SK-N-SH treated with all-trans-retinoic acid at 6 μM for 48 hours (cell line): ENCODE measurements around the gene THRAP3.

Source experiments
- ATAC-seq: fragments of 200-7000 bp; cut with Tn5 transposase; 3 replicates; pipeline ENCODE4 v1.9.1; 2020; ENCODE audit warnings: mild to moderate bottlenecking, moderate library complexity
- ARNTL ChIP-seq: fragments of 450-650 bp; formaldehyde crosslinking; IDR thresholded peaks from 2 replicates; pipeline ENCODE4 v1.5.0; 2020; ENCODE audit warnings: low read depth, mild to moderate bottlenecking, moderate library complexity, borderline replicate concordance
- CREB5 ChIP-seq: fragments of 250-450 bp; sonication (Bioruptor Pico); IDR thresholded peaks from 2 replicates; pipeline ENCODE4 v1.5.1; 2020; ENCODE audit warnings: low read depth, mild to moderate bottlenecking, moderate library complexity
- CSRNP3 ChIP-seq: fragments of 250-450 bp; sonication (Bioruptor Pico); IDR thresholded peaks from 2 replicates; pipeline ENCODE4 v1.5.1; 2021; ENCODE audit warnings: mild to moderate bottlenecking, moderate library complexity
- ESRRG ChIP-seq: fragments of 250-450 bp; sonication (Bioruptor Pico); IDR thresholded peaks from 2 replicates; pipeline ENCODE4 v1.6.1; 2021; ENCODE audit warnings: mild to moderate bottlenecking
- GLIS3 ChIP-seq: fragments of 250-450 bp; sonication (Bioruptor Pico); IDR thresholded peaks from 2 replicates; pipeline ENCODE4 v1.5.0; 2020; ENCODE audit warnings: mild to moderate bottlenecking, moderate library complexity
- ISL1 ChIP-seq: fragments of 250-450 bp; sonication (Bioruptor Pico); IDR thresholded peaks from 2 replicates; pipeline ENCODE4 v2.1.2; 2022; ENCODE audit warnings: mild to moderate bottlenecking, moderate library complexity
- PATZ1 ChIP-seq: fragments of 250-450 bp; sonication (Bioruptor Pico); IDR thresholded peaks from 2 replicates; pipeline ENCODE4 v1.8.0; 2020; ENCODE audit warnings: mild to moderate bottlenecking, moderate library complexity, borderline replicate concordance
- POU6F1 ChIP-seq: fragments of 250-450 bp; sonication (Bioruptor Pico); IDR thresholded peaks from 2 replicates; pipeline ENCODE4 v1.8.0; 2021; ENCODE audit warnings: low read depth, mild to moderate bottlenecking, moderate library complexity, borderline replicate concordance
- PPARA ChIP-seq: fragments of 250-450 bp; sonication (Bioruptor Pico); IDR thresholded peaks from 2 replicates; pipeline ENCODE4 v1.5.0; 2020; ENCODE audit warnings: mild to moderate bottlenecking, borderline replicate concordance
- RARB ChIP-seq: fragments of 250-450 bp; sonication (Bioruptor Pico); IDR thresholded peaks from 2 replicates; pipeline ENCODE4 v1.8.0; 2021; ENCODE audit warnings: mild to moderate bottlenecking, moderate library complexity
- SNAI2 ChIP-seq: fragments of 250-450 bp; sonication (Bioruptor Pico); IDR thresholded peaks from 2 replicates; pipeline ENCODE4 v1.5.0; 2020; ENCODE audit warnings: mild to moderate bottlenecking, moderate library complexity
- TCF4 ChIP-seq: fragments of 250-450 bp; sonication (Bioruptor Pico); IDR thresholded peaks from 2 replicates; pipeline ENCODE4 v1.8.0; 2021; ENCODE audit warnings: mild to moderate bottlenecking, moderate library complexity, borderline replicate concordance
- TSHZ2 ChIP-seq: fragments of 250-450 bp; sonication (Bioruptor Pico); IDR thresholded peaks from 2 replicates; pipeline ENCODE4 v1.5.0; 2020; ENCODE audit warnings: mild to moderate bottlenecking, moderate library complexity
- ZC3H10 ChIP-seq: fragments of 250-450 bp; sonication (Bioruptor Pico); IDR thresholded peaks from 2 replicates; pipeline ENCODE4 v1.5.1; 2021; ENCODE audit warnings: mild to moderate bottlenecking, moderate library complexity
- ZFP3 ChIP-seq: fragments of 250-450 bp; sonication (Bioruptor Pico); IDR thresholded peaks from 2 replicates; pipeline ENCODE4 v1.5.0; 2020; ENCODE audit warnings: mild to moderate bottlenecking, moderate library complexity
- ZFP30 ChIP-seq: fragments of 450-650 bp; formaldehyde crosslinking; IDR thresholded peaks from 2 replicates; pipeline ENCODE4 v1.5.0; 2022; ENCODE audit warnings: mild to moderate bottlenecking, moderate library complexity
- ZNF565 ChIP-seq: fragments of 450-650 bp; formaldehyde crosslinking; conservative IDR thresholded peaks from 2 replicates; pipeline ENCODE4 v1.5.0; 2020; ENCODE audit warnings: low read depth, mild to moderate bottlenecking, moderate library complexity
- ZNF8 ChIP-seq: fragments of 450-650 bp; formaldehyde crosslinking; IDR thresholded peaks from 2 replicates; pipeline ENCODE4 v1.5.0; 2020; ENCODE audit warnings: mild to moderate bottlenecking, moderate library complexity

The THRAP3 gene

GRCh38 chr1:36211841-36212240, 12.4 kb upstream of the THRAP3 start:
- no peak for ATAC-seq
- TF ChIP-seq TSHZ2 (CRISPR knock-in tag): no peak
- no peak for TF ChIP-seq ZC3H10
- TF ChIP-seq ZNF565 (CRISPR knock-in tag): no peak
- no peak for TF ChIP-seq ISL1
- TF ChIP-seq SNAI2 (CRISPR knock-in tag): no peak
- no peak for TF ChIP-seq POU6F1 (CRISPR knock-in tag)
- no peak for TF ChIP-seq PATZ1

GRCh38 chr1:36212782-36213181, 11.5 kb upstream of the THRAP3 start:
- TF ChIP-seq ZC3H10 (no peak), POU6F1 (CRISPR knock-in tag) (no peak), RARB (CRISPR knock-in tag) (no peak), TCF4 (no peak), PATZ1 (no peak), ZFP3 (CRISPR knock-in tag) (no peak), CREB5 (CRISPR knock-in tag) (no peak), ISL1 (no peak), ARNTL (CRISPR knock-in tag) (no peak), ZNF565 (CRISPR knock-in tag) (no peak), GLIS3 (CRISPR knock-in tag) (no peak), ZFP30 (CRISPR knock-in tag) (no peak), TSHZ2 (CRISPR knock-in tag) (no peak), CSRNP3 (CRISPR knock-in tag) (no peak), SNAI2 (CRISPR knock-in tag) (no peak), ESRRG (no peak), PPARA (CRISPR knock-in tag) (no peak), ZNF8 (CRISPR knock-in tag) (no peak)
- no peak for ATAC-seq
